Osteocyte (in vitro differentiated cells): ENCODE results near the gene ALCAM. TPM values are rescaled to one million over a fixed set of nuclear protein-coding genes. Genes with fewer than 3 reads are reported as not detected.

Experiments used
- DNase-seq: peaks from one replicate; pipeline ENCODE4 v3.0.0; 2021; ENCODE audit warnings: mixed read lengths; ENCODE audit not compliant: unreplicated experiment; ENCODE audit errors: extremely low spot score
- H3K27ac Mint-ChIP-seq: one replicate; pipeline ENCODE4 v1.8.0; 2021; ENCODE audit warnings: mild to moderate bottlenecking, mixed read lengths; ENCODE audit not compliant: unreplicated experiment
- H3K27me3 Mint-ChIP-seq: one replicate; pipeline ENCODE4 v1.8.0; 2021; ENCODE audit warnings: mixed read lengths; ENCODE audit not compliant: unreplicated experiment
- H3K36me3 Mint-ChIP-seq: one replicate; pipeline ENCODE4 v1.8.0; 2021; ENCODE audit warnings: mixed read lengths; ENCODE audit not compliant: unreplicated experiment
- H3K4me1 Mint-ChIP-seq: one replicate; pipeline ENCODE4 v1.8.0; 2021; ENCODE audit warnings: mixed read lengths; ENCODE audit not compliant: unreplicated experiment
- H3K4me3 Mint-ChIP-seq: one replicate; pipeline ENCODE4 v1.8.0; 2021; ENCODE audit warnings: mild to moderate bottlenecking, moderate library complexity, mixed read lengths; ENCODE audit not compliant: unreplicated experiment
- H3K9me3 Mint-ChIP-seq: one replicate; pipeline ENCODE4 v1.8.0; 2021; ENCODE audit warnings: mixed read lengths; ENCODE audit not compliant: unreplicated experiment
- CTCF ChIP-seq: fragments of 200-600 bp; sonication (generic); IDR thresholded peaks from 2 replicates; pipeline ENCODE4 v1.5.0; 2021; ENCODE audit warnings: antibody characterized with exemption, mild to moderate bottlenecking, moderate library complexity
- total RNA-seq: library from RNA; stranded (reverse); gene quantifications from 2 replicates; pipeline ENCODE4 v1.2.1, GENCODE V29; 2021

The ALCAM gene
- total RNA-seq, 1 donor from 2014 or later = 242 TPM

GRCh38 chr3:105523501-105523900 lies 156.8 kb downstream of the ALCAM start:
- H3K36me3 Mint-ChIP-seq = peaks cover 33% of the 10 kb centered on the region
- H3K27me3 Mint-ChIP-seq = no peaks in the 10 kb centered on the region
- no peak overlapping the region for H3K27ac Mint-ChIP-seq
- DNase-seq = no peak
- peaks cover 34% of the 10 kb centered on the region for H3K4me1 Mint-ChIP-seq
- no peak overlapping the region for H3K4me3 Mint-ChIP-seq
- no peaks in the 10 kb centered on the region for H3K9me3 Mint-ChIP-seq
- TF ChIP-seq CTCF = no peak

GRCh38 chr3:105525531-105525930 lies 158.8 kb downstream of the ALCAM start:
- peaks cover 38% of the 10 kb centered on the region for H3K4me1 Mint-ChIP-seq
- DNase-seq = no peak
- peaks cover 31% of the 10 kb centered on the region for H3K36me3 Mint-ChIP-seq
- H3K27me3 Mint-ChIP-seq = no peaks in the 10 kb centered on the region
- no peak overlapping the region for H3K27ac Mint-ChIP-seq
- no peak overlapping the region for H3K4me3 Mint-ChIP-seq
- no peak for TF ChIP-seq CTCF
- no peaks in the 10 kb centered on the region for H3K9me3 Mint-ChIP-seq

- H3K27me3 Mint-ChIP-seq = no peaks in the 10 kb centered on the region
- no peak for TF ChIP-seq CTCF
- H3K36me3 Mint-ChIP-seq = peaks cover 30% of the 10 kb centered on the region
- H3K9me3 Mint-ChIP-seq = no peaks in the 10 kb centered on the region
- H3K4me1 Mint-ChIP-seq = peaks cover 36% of the 10 kb centered on the region
- DNase-seq = no peak
- H3K4me3 Mint-ChIP-seq = no peak overlapping the region
- no peak overlapping the region for H3K27ac Mint-ChIP-seq
Observed at GRCh38 chr3:105526360-105527111, 159.8 kb downstream of the ALCAM start.

GRCh38 chr3:105527535-105527934 lies 160.8 kb downstream of the ALCAM start:
- no peaks in the 10 kb centered on the region for H3K27me3 Mint-ChIP-seq
- no peaks in the 10 kb centered on the region for H3K9me3 Mint-ChIP-seq
- H3K4me3 Mint-ChIP-seq = no peak overlapping the region
- TF ChIP-seq CTCF = no peak
- no peak overlapping the region for H3K27ac Mint-ChIP-seq
- DNase-seq = no peak
- peaks cover 36% of the 10 kb centered on the region for H3K4me1 Mint-ChIP-seq
- peaks cover 35% of the 10 kb centered on the region for H3K36me3 Mint-ChIP-seq

GRCh38 chr3:105527949-105528348 lies 161.2 kb downstream of the ALCAM start:
- Mint-ChIP-seq H3K36me3 (peaks cover 39% of the 10 kb centered on the region), H3K4me3 (no peak overlapping the region), H3K9me3 (no peaks in the 10 kb centered on the region), H3K27me3 (no peaks in the 10 kb centered on the region), H3K27ac (no peak overlapping the region), H3K4me1 (peaks cover 36% of the 10 kb centered on the region)
- TF ChIP-seq CTCF = no peak
- DNase-seq = no peak
